Fibroblast of skin of back (primary cell): ENCODE data around the gene KRT71.
"Not testable (repeated sequence)": the region's sequence is repeated elsewhere in the genome, so short reads cannot be mapped to it uniquely, and the experiment has no call there.

ENCODE experiments used
- DNase-seq: peaks from one replicate; pipeline ENCODE4 v3.0.0-alpha.2; 2013

KRT71 gene

GRCh38 chr12:52519826-52520662 is 32.9 kb downstream of the KRT71 start, which contains the start of gene KRT5:
KRT5 (minus strand) TSS chr12:52520394; CDS start chr12:52520296, 98 bp downstream.
- no peak for DNase-seq

- DNase-seq, result no peak
Measured at GRCh38 chr12:52519387-52519703, 33.6 kb downstream of the KRT71 start.

- DNase-seq, result no peak
Measured at GRCh38 chr12:52518574-52519386, 34.2 kb downstream of the KRT71 start.

GRCh38 chr12:52517888-52518287 is 35.1 kb downstream of the KRT71 start:
- no peak for DNase-seq

- no peak for DNase-seq
Measured at GRCh38 chr12:52517005-52517835, 35.7 kb downstream of the KRT71 start.

GRCh38 chr12:52515927-52516831 is 36.8 kb downstream of the KRT71 start:
- DNase-seq, result no peak

GRCh38 chr12:52515319-52515646 is 37.7 kb downstream of the KRT71 start:
- DNase-seq, result no peak

GRCh38 chr12:52514471-52515318 is 38.2 kb downstream of the KRT71 start:
- no peak for DNase-seq

- DNase-seq, result no peak
Measured at GRCh38 chr12:52513736-52514135, 39.2 kb downstream of the KRT71 start.

GRCh38 chr12:52508211-52508610 is 44.7 kb downstream of the KRT71 start:
- no peak for DNase-seq

- peak; percentile 73 for DNase-seq
Measured at GRCh38 chr12:52506858-52507715, 45.9 kb downstream of the KRT71 start.

- DNase-seq, result no peak
Measured at GRCh38 chr12:52502877-52503276, 50.1 kb downstream of the KRT71 start.

- DNase-seq, result no peak
Measured at GRCh38 chr12:52501490-52501889, 51.5 kb downstream of the KRT71 start.

- DNase-seq, result not testable (repeated sequence)
Measured at GRCh38 chr12:52500574-52500973, 52.4 kb downstream of the KRT71 start.

- peak; percentile 85 for DNase-seq
Measured at GRCh38 chr12:52499806-52500560, 53.0 kb downstream of the KRT71 start.

GRCh38 chr12:52498946-52499345 is 54.0 kb downstream of the KRT71 start:
- DNase-seq, result no peak

GRCh38 chr12:52497975-52498374 is 55.0 kb downstream of the KRT71 start:
- DNase-seq, result no peak

GRCh38 chr12:52496590-52497071 is 56.3 kb downstream of the KRT71 start:
- DNase-seq, result peak; percentile 92

- DNase-seq, result no peak
Measured at GRCh38 chr12:52496054-52496453, 56.9 kb downstream of the KRT71 start.
